GM19193 (cell line): ENCODE results near the gene CELA3B.

Source experiments
- POLR2A ChIP-seq: IDR thresholded peaks from 4 replicates; pipeline ENCODE4 v1.6.1; 2011; ENCODE audit not compliant: insufficient read depth, insufficient read length; ENCODE audit errors: extremely low read depth

Gene CELA3B

GRCh38 chr1:21966247-21967000 lies 10.4 kb upstream of the CELA3B start:
- TF ChIP-seq POLR2A: no peak

- TF ChIP-seq POLR2A: no peak
Observed at GRCh38 chr1:22001409-22001808, 24.6 kb downstream of the CELA3B start, which contains the start of gene CELA3A. CELA3A (plus strand) TSS chr1:22001657; CDS start chr1:22001675, 18 bp downstream.

GRCh38 chr1:22018583-22019559 lies 42.0 kb downstream of the CELA3B start:
- no peak for TF ChIP-seq POLR2A

GRCh38 chr1:22021061-22021460 lies 44.2 kb downstream of the CELA3B start:
- no peak for TF ChIP-seq POLR2A

GRCh38 chr1:22024485-22025367 lies 47.9 kb downstream of the CELA3B start:
- TF ChIP-seq POLR2A: no peak

GRCh38 chr1:22025368-22026155 lies 48.7 kb downstream of the CELA3B start:
- TF ChIP-seq POLR2A: peak; percentile 83

- TF ChIP-seq POLR2A: no peak
Observed at GRCh38 chr1:22026924-22027289, 50.1 kb downstream of the CELA3B start.

- no peak for TF ChIP-seq POLR2A
Observed at GRCh38 chr1:22030057-22030456, 53.2 kb downstream of the CELA3B start.

- TF ChIP-seq POLR2A: no peak
Observed at GRCh38 chr1:22030473-22030872, 53.7 kb downstream of the CELA3B start.

- no peak for TF ChIP-seq POLR2A
Observed at GRCh38 chr1:22031214-22031962, 54.6 kb downstream of the CELA3B start.

GRCh38 chr1:22037520-22037919 lies 60.7 kb downstream of the CELA3B start:
- TF ChIP-seq POLR2A: no peak

GRCh38 chr1:22038036-22038435 lies 61.2 kb downstream of the CELA3B start:
- TF ChIP-seq POLR2A: no peak
